GM15510 (cell line): Measurements from ENCODE around the gene ADA.

Experiments used
- POLR2A ChIP-seq: IDR thresholded peaks from 3 replicates; pipeline ENCODE4 v1.6.1; 2011; ENCODE audit warnings: borderline replicate concordance; ENCODE audit not compliant: insufficient read length; ENCODE audit errors: extremely low read depth

The ADA gene

DNA sequence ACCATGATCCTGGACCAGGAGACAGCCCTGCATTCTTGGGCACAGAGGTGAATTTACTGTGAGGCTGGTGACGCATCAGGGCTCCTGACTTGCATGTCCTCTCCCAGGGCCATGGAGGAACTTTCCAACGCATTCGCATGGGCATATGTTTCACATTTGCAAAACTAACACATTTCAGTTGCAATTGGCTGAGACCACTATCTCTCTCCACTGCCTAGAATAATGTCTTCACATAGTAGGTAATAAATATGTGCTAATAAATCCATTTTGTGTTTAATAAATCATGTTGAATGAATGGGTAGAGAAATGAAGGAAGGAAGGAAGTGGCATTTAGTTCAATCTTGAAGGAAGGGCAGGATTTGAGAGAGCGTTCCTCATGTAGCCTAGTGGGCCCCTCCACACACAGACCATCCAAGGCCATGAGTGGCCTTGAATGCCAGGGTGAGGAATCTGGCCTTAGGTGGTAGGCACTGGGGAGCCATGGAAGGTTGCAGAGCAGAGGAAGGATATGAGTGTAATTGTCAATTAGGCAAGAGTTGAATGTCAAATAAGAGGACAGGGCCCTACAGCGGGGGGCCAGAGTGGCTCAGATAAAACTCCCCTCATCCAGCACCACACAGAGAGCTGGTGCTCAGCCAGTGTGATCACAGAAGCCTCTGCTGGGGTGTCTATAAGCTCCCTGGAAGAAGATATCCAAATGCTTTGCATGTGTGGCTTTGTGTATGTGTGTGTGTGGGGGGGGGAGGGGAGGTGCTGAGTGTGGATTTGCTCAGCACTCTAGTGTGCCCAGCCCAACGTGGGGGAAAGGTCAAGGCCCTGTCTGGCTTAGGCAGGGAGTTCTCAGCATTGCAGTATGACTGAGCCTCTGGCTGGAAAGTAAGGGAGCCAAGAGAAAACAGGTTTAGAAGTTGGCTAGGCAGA is 32.8 kb upstream of the ADA start:
- TF ChIP-seq POLR2A, result no peak

DNA sequence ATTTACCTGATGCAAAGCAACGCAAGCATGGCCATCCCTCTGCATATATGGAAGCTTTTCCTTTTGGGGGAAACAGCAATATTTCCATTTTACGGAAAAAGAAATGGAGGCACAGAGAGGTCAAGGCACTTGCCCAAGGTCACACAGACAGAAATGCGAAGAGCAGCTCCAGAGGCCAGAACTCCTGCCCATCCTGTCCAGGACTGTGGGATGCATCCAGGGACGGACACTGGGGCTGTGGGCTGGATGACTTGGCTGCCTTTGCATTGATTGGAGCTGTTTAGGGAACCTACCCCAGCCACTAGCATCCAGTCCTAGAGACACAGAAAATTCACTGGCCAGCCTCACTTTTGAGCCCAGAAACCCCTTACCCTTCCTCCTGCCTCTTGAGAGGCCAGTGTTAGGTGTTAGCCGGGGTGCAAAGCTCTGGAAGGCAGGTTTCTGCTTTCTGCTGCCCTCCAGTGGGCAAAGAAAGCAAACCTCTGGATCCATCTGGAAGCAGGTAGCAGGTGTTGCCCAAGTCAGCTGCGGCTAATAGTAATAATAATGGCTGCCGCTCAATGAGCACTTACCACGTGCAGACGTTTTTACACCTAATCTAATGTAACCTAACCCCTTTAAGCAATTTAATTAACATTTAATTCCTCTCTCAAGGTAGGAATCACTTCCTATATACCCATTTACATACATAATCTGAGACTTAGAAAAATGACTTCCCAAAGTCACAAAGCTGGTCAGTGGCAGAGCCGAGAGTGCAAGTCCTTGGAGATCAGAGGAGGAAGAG is 32.0 kb upstream of the ADA start:
- TF ChIP-seq POLR2A, result no peak

DNA sequence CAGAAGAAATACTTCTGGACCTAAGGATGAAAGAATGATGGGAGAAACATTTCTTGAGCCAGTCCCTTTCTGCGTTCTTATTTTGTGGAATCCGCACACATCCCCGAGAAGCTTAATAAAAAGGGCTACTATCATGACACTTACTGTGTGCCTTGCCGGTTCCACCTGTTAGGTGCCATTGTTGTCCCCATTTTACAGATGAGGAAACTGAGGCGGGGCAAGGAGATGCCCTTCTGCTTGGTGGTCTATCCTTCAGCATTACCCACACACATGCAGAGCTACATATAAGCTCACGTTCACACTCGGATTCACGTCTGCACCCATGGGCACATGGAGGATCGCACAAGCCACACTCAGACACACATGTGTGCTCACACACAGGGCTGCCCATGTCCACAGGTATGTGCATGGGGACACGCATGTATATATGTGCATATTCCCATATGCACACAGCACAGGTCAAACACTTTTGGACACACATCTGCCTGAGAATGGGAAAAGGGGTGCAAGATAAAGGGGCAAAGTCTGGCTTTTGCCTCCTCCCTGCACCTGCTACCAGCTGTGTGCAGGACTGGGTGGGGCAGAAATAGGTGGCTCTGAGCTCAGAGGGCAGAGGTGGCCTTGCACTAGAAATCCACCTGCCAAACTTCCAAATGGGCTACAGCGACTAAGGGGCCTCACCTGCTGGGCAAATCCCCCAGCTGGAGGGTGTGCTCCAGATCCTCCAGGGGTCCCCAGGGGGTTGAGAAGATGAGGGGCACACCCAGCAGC is 30.5 kb upstream of the ADA start:
- TF ChIP-seq POLR2A, result no peak

DNA sequence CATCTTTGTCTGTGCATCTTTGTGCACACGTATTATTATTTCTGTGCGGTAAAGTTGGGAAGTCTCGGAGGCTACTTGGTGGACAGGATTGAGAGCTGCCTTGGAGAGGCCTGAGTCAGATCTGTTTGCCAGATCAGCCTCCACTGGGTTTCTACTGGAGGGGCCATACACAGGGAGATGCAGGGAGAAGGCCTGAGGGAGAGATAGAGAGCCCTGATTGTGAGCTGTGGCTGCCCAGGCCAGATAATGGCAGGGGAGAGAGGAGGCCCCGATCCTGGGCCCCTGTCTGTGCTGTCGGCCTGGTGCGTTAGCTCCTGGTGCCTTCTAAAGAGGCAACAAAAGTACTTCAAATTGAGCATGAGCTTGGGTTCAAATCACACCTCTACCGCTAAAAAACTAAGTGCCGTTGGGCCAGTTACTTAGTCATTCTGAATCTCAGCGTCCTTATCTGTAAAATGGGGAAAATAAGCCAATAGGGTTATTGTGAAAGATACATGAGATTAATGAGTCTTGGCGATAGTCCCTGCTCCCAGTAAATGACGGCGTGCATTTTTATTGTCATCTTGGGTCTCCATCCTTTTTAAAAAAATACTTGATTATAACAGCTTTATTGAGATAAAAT is 27.6 kb upstream of the ADA start:
- no peak for TF ChIP-seq POLR2A

DNA sequence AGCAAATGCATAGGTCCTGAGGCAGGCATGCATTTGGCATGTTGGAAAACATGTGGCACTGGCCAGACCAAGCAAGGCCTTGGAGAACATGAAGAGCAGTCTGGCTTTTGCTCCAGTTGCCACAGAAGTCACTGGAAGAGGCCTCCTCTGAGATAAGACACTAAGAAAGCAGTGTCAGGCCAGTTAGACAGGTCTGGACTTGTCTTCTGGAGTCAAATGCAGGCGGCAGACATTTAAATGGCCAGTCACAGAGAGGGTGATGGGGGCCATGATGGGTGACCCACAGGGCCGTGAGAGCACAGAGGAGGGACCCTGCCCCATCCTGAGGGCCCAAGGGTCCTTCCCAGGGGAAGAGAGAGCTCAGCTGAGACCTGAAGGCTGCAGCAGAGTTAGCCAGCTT is 26.7 kb upstream of the ADA start:
- no peak for TF ChIP-seq POLR2A

DNA sequence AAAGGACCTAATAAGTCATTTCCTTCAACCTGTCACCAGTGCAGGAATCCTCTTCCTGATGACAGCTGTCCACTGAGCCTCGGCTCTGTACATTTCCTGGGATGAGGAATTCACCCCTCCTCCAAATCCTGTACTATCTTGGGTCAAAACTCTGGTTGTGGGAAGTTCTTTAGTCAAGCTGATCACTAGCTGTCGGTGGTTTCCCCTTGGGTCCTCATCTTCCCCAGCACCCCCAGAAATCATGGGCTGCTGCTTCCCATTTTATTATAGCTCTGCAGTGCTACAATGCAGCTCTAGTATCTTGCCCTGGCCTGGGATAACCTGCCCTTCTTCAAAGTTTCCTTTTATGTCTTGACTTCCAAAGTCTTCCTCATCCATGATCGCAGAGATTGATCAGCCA is 14.6 kb upstream of the ADA start:
- TF ChIP-seq POLR2A, result no peak

DNA sequence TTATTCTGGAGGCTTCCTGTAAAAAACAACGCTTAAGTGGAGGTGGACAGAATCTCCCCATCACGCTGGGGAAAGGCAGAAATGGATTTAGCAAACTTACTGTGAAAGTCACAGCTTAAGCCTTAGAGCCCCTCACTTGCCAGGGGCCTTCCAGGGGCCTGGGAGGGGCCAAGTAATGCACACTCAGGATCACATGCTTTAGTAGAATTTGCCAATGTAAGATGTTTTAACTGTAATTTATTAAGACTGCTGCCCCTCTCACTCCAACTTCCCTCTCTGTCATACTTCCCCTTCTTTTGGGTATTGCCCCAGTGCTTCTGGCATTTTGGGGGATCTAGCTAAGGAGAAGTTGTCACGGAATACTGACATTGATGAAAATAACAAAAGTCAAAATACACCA is 12.6 kb upstream of the ADA start:
- no peak for TF ChIP-seq POLR2A

DNA sequence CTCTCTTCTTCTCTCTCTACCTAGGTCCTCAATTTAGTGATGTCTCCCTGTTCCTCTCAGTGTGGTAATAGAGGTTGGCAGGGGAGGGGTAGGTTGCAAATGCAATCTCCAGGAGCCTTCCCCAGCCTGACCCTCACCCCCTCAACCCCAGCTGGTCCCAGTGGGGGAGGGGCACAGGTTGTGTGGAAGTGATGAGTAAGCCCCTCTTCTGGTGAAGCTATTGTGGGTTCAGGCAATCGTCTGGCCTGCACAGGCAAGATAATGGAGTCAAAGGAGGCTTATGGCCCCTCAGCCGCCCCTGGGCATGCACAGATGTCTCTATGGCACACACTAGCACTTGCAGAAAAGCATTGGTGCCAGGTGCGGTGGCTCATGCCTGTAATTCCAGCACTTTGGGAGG is 10.8 kb upstream of the ADA start:
- no peak for TF ChIP-seq POLR2A

DNA sequence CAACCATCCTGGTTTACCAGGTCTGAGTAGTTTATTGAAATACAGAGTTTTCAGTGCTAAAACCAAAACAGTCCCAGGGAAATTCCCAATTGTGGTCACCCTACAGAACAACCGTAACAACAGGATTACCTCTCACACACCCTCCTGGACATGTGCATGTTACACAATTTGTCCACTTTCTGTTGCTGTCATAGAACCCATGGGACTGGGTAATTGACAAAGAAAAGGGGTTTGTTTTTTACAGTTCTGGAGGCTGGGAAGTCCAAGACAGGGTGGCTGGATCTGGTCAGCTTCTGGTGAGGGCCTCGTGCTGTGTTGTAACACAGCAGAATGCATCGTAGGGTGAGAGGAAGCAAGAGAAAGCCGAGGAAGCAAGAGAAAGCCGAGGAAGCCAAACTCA is 9.1 kb upstream of the ADA start:
- no peak for TF ChIP-seq POLR2A

DNA sequence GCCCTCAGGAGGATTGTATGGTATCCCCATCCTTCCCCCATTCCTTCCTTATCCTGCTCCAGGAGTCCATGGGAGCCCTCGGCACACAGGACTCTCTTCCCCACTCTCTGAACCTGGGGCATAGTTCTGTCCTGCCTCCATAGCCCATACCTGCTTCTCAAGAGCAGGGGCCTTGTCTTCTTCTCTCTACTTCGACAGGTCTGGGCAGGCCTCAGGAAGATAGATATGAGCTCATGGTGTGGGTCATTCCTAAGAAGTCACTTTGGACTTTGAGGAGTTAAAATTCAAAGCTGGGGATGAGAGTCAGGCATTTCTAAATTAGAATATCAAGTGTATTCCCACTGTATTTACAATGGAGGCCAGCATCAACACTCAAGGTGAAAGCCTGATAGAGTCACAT is 8.4 kb upstream of the ADA start:
- TF ChIP-seq POLR2A, result no peak

DNA sequence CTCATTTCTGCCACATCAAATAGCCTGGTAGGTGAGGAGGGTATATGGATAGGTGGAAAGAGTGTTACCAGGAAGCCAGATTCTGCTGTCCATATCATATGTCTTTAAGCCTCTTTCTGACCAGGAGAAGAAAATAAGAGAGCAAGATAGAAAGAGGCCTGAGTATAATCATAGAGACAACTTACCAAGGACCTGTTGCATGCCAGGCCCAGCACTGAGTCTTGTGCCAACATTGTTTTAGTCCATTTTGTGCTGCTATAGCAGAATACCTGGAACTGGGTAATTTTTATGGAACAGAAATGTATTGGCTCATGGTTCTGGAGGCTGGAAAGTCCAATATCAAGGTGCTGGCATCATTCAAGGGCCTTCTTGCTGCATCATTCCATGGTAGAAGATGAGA is 7.3 kb upstream of the ADA start:
- TF ChIP-seq POLR2A, result no peak

DNA sequence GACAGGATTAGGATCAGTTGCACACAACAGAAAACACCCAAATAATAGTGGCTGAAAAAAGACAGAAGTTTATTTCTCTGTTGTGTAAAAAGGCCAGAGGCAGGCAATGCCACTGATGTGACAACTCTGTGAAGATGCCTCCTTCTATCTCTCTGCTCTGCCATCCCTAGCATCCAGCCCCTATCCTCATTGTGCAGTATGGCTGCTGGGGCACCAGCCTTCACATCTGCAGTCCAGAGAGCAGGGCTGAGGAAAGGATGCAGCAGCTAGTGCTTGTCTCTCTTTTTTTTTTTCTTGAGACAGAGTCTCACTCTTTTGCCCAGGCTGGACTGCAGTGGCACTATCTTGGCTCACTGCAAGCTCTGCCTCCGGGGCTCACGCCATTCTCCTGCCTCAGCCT is 6.4 kb upstream of the ADA start:
- no peak for TF ChIP-seq POLR2A

DNA sequence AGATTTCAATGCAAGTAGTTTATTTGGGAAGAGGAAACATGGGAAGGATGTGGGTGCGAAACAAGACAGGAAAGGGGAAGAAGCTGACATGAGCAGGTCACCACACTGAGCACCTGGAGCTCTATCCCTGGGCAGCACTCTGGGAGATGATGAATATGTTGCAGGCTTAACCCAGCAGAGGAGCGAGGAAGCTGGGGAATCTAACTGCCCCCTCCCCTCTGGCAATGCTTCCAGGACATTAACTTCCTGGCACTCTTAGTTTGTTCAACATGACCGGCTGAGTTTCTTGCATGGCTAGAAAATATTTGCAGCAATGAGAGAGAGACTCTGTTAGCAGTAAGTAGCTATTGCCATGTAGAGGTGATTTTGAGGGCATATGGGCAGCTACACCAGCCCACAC is 4.9 kb upstream of the ADA start:
- no peak for TF ChIP-seq POLR2A

DNA sequence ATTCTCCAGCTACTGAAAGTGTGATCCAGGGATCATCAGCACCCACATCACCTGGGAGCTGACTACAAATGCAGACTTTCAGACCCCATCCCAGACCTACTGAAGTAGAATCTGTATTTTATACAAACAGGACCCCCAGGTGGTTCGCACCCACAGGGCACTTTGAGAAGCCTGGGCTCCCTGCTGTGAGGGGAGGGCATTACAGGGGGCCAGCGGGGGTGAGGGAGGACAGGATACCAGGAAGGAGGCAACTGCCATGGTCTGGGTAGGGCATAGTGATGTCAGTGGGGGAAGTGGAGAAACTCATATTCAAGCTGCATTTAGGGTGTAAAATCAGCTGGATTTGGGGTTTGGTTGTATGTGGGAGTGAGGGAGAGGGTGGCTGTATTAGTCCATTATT is 2.0 kb upstream of the ADA start:
- TF ChIP-seq POLR2A, result no peak

DNA sequence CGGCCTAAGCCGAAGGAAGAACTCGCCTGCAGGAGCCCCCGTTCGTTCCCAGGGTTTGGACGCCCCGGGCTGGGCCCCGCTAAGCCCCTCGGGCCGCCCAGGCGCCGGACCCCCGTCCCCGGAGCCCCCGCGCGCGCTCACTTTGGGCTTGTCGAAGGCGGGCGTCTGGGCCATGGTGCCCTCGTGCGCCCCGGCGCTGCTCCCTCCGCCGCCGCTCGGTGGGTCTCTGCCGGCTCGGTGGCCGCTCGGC is 140 bp downstream of the ADA start:
- TF ChIP-seq POLR2A, result peak; percentile 62

DNA sequence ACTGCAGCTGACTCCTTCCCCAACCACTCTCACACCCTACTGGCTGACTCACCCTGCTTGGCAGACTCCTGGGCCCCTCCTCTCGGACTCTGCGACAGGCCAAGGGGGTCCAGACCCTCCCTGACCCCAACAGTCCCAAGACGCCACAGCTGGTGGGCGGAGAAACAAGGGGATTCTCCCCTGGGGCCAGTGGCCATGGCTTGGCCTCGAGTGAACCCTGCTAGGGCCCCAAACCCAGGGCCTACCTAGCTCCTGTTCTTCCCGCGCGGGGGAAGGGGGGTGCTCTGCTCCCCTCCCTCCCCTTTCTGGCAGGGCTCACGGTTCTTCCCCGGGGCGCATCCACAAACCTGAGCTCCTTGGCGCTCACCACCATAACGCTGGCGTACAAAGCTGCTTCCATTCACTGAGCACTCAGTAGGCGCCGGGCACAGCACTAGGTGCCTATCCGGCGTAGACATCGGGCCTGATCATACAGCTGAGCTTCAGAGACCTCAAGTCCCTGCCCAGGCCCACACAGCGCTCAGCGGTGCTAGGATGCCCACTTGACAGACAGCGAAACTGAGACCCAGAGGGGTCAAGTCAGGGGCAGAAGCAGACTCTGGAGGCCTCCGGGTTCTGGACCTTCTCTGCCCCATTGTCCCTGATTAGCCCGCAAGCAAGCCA is 597 bp downstream of the ADA start:
- no peak for TF ChIP-seq POLR2A

DNA sequence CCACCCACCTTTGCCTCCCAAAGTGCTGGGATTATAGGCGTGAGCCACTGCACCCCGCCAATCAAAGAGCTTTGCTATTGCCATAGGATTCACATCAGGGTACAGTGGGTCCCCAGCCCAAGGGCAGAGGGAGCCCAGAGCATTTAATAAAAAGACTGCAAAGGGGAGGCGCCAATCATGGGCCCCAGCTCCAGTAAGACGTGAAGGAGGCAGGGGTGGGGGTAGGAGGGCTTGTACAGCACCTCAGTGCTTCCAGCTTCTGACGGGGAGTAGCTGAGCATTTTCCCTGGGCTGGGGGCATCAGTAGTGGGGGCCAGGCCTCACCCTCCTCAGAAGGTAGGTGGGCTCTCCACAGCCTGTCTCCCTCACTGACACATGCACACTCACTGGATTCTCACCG is 1.5 kb downstream of the ADA start:
- no peak for TF ChIP-seq POLR2A
